Common myeloid progenitor, CD34-positive (primary cell): ENCODE data around the gene GRID2.

Source experiments
- CTCF ChIA-PET: fragments of 350-600 bp; sonication (Branson Sonifier 250); formaldehyde crosslinking; loops from one replicate; lab custom pipeline; 2021; ENCODE audit warnings: antibody characterized with exemption; lab: Charles Lee
- POLR2A ChIA-PET: fragments of 350-600 bp; sonication (Branson Sonifier 250); formaldehyde crosslinking; loops from one replicate; lab custom pipeline; 2021; ENCODE audit warnings: antibody characterized with exemption; lab: Charles Lee
- DNase-seq, 3 donors: peaks; one replicate each; pipeline versions ENCODE4 v3.0.0 to v3.0.0-alpha.2; 2013
- H3K27ac ChIP-seq, 2 experiments: 1 replicate in 1 of 2; 2 replicates in 1 of 2; pipeline ENCODE4 v1.7.0; 2013; ENCODE audit warnings: inconsistent platforms in 2 of 2, low read length in 2 of 2, mild to moderate bottlenecking in 2 of 2, low read depth in 1 of 2, moderate library complexity in 1 of 2; ENCODE audit not compliant: severe bottlenecking in 2 of 2, insufficient read depth in 1 of 2, poor library complexity in 1 of 2
- H3K27me3 ChIP-seq, 5 experiments: replicated peaks in 2 of 5; 1 replicate in 3 of 5; 2 replicates in 2 of 5; pipeline versions ENCODE4 v1.6.1 to v1.7.0; 2013; ENCODE audit warnings: low read length in 4 of 5, mild to moderate bottlenecking in 2 of 5, moderate library complexity in 2 of 5, inconsistent platforms in 1 of 5; ENCODE audit not compliant: insufficient read depth in 5 of 5, control insufficient read depth in 4 of 5
- H3K36me3 ChIP-seq, 4 experiments: 1 replicate in 2 of 4; 2 replicates in 2 of 4; pipeline versions ENCODE4 v1.6.1 to v1.7.0; 2013; ENCODE audit warnings: low read length in 3 of 4, control low read depth in 1 of 4, mild to moderate bottlenecking in 1 of 4; ENCODE audit not compliant: control insufficient read depth in 4 of 4, insufficient read depth in 4 of 4
- H3K4me1 ChIP-seq, 4 experiments: 1 replicate in 3 of 4; 2 replicates in 1 of 4; pipeline versions ENCODE4 v1.6.1 to v1.7.1; 2013; ENCODE audit warnings: low read length in 3 of 4, mild to moderate bottlenecking in 3 of 4, control low read depth in 1 of 4, inconsistent platforms in 1 of 4, moderate library complexity in 1 of 4; ENCODE audit not compliant: control insufficient read depth in 4 of 4, insufficient read depth in 4 of 4; ENCODE audit errors: control extremely low read depth in 1 of 4
- H3K4me3 ChIP-seq, 7 experiments: 1 replicate in 4 of 7; 2 replicates in 3 of 7; pipeline versions ENCODE4 v1.5.1 to v1.7.0; 2013; ENCODE audit warnings: mild to moderate bottlenecking in 7 of 7, low read length in 6 of 7, moderate library complexity in 6 of 7, inconsistent platforms in 2 of 7, low read depth in 2 of 7, control low read depth in 1 of 7; ENCODE audit not compliant: insufficient read depth in 4 of 7, control insufficient read depth in 1 of 7; ENCODE audit errors: extremely low read depth in 1 of 7
- H3K9me3 ChIP-seq, 5 experiments: 1 replicate in 4 of 5; 2 replicates in 1 of 5; pipeline versions ENCODE4 v1.6.1 to v1.7.1; 2013; ENCODE audit warnings: low read length in 4 of 5, mild to moderate bottlenecking in 2 of 5, inconsistent platforms in 1 of 5, low read depth in 1 of 5, moderate library complexity in 1 of 5; ENCODE audit not compliant: control insufficient read depth in 4 of 5, insufficient read depth in 2 of 5; ENCODE audit errors: control extremely low read depth in 1 of 5
- WGBS: methylation state at CpG from one replicate; pipeline ENCODE4 v1.1.5; 2013; ENCODE audit not compliant: insufficient coverage; 5-methylcytosine and 5-hydroxymethylcytosine counted together

Gene GRID2

DNA sequence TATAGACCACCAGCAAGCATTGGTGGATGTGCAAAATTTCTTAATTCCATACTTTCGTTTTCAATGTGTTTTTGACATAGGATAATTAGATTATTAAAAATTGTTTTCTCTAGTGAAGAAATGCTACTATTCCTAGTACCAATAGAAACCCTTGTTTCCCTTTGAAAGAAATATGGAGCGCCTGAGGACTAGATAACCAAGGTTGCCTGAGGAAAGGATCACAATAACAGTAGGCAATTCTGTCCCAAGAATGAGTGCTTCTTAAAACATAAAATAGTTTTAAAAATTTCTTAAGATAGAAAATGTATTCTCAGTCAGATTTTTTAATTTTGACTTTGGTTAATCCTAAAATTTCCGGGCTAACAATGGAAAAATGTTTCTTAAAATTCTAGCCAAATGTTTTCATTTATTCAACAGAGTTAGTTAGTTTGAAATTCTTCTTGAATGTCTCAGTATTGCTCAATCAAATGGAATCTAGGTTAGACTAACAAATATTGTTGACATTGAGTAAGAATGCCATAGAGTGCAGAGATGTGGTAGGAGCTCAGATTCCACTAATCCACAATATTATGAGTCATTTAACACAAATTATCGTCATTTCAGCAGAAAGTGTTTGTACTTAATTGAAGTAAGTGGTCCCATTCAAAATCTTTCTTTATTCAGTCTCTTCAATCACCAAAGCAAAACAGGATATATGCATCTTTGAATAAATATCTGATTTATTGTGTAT lies 666.0 kb downstream of the GRID2 start:
- CTCF ChIA-PET = no interaction called here
- no peak overlapping the region for H3K27ac ChIP-seq
- no peaks in the 10 kb centered on the region for H3K4me1 ChIP-seq
- no peaks in the 10 kb centered on the region for H3K9me3 ChIP-seq
- DNase-seq = no peak
- POLR2A ChIA-PET = no interaction called here
- H3K27me3 ChIP-seq = no peaks in the 10 kb centered on the region
- no peaks in the 10 kb centered on the region for H3K36me3 ChIP-seq
- WGBS = no CpG with 5 or more reads among the region's 4 CpGs
- H3K4me3 ChIP-seq = no peak overlapping the region

DNA sequence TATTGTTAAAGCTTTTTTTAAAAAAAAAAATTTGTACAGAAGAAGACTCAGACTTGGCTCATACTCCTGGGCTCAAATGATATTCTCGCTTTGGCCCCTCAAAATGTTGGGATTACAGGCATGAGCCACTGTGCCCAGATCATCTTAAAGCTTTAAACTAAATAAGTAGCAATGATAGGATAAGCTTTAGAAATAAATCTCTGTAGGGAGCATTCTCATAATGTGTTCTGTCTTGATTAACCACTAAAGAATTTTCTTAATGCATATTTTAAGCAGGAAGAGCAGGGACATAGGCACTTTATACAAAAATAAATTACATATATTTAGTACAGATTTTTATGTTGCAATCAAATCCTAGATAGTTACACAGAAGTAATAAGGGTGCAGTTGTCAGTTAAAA lies 667.2 kb downstream of the GRID2 start:
- no peak for DNase-seq
- no peaks in the 10 kb centered on the region for H3K27me3 ChIP-seq
- H3K9me3 ChIP-seq = no peaks in the 10 kb centered on the region
- H3K4me3 ChIP-seq = no peak overlapping the region
- H3K36me3 ChIP-seq = no peaks in the 10 kb centered on the region
- ChIA-PET POLR2A (interaction anchor here (0.7 kb wide), 1 partner anchor 13 kb away, joined by 4 read pairs; no protein-coding TSS in a partner anchor), CTCF (interaction anchor here (0.7 to 0.9 kb wide), 2 partner anchors 24 to 578 kb away, joined by 4 read pairs; no protein-coding TSS in a partner anchor)
- WGBS = 100% methylated on average over 1 of the region's 1 CpG
- no peak overlapping the region for H3K27ac ChIP-seq
- no peaks in the 10 kb centered on the region for H3K4me1 ChIP-seq

DNA sequence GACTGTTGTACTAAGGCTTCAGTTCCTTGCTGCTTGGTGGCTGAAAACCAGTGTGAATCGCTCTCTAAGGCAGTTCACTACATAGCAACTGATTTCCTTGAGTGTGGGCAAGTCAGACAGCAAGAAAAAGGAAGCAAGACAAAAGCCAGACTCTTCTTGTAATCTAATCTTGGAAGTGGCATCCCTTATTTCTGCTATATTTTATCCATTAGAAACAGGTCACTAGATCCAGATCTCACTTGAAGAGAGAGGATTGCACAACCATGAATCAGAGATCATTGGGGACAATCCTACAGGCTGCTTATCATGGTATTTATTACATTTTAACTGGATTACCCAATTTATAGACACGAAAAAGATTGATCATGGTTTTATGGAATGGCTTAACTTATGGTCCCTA lies 684.5 kb downstream of the GRID2 start:
- Histone ChIP-seq H3K27ac (no peak overlapping the region), H3K4me3 (no peak overlapping the region), H3K36me3 (no peaks in the 10 kb centered on the region), H3K4me1 (no peaks in the 10 kb centered on the region), H3K27me3 (no peaks in the 10 kb centered on the region), H3K9me3 (peaks cover 0 to 1% (median 0%) of the 10 kb centered on the region in 5 experiments)
- ChIA-PET CTCF (no interaction called here), POLR2A (no interaction called here)
- no peak for DNase-seq
- 75% methylated on average over 1 of the region's 2 CpGs for WGBS

DNA sequence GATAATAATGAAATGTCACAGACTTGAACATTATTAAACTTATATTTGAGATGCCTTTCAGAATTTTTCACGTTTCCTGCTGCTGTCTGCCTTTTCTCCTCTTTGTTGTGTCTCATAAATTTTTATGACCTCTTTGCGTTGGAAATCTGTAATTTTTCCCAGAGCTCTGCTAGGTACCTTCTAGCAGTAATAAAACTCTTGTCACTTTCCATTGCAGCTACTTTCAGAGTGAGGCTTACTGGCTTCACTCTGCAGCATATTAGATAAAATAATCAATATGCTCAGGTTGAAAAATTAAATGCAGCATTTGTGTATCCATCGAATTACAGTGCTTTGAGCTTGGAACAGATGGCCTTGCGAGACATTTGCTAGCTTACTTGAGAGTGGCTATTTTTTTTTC lies 689.0 kb downstream of the GRID2 start:
- H3K27ac ChIP-seq = no peak overlapping the region
- no peaks in the 10 kb centered on the region for H3K27me3 ChIP-seq
- H3K36me3 ChIP-seq = no peaks in the 10 kb centered on the region
- no peaks in the 10 kb centered on the region for H3K9me3 ChIP-seq
- WGBS = 85% methylated on average over 2 of the region's 4 CpGs
- POLR2A ChIA-PET = no interaction called here
- no peak for DNase-seq
- H3K4me1 ChIP-seq = no peaks in the 10 kb centered on the region
- H3K4me3 ChIP-seq = no peak overlapping the region
- CTCF ChIA-PET = no interaction called here

DNA sequence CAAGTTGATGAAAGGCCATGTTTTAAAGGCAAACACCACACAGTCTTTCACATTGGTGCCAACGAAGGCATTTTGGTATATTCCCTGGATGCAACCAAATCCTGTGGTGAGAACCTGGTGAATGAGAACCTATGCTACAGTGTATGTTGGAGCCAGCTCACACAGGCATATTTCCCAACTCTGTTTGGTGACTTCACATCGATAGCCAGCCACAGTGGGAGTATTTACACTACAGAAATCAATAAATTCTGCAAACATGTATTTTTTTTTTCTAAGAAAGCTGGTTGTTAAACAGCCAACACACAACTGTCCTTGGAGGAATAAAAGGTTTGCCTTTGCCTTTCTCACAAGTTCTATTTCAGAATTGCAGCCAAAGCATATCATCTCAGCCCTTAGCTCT lies 691.0 kb downstream of the GRID2 start:
- Histone ChIP-seq H3K4me1 (no peaks in the 10 kb centered on the region), H3K4me3 (no peak overlapping the region), H3K27me3 (no peaks in the 10 kb centered on the region), H3K9me3 (no peaks in the 10 kb centered on the region), H3K36me3 (no peaks in the 10 kb centered on the region), H3K27ac (no peak overlapping the region)
- CTCF ChIA-PET = interaction anchor here (1.2 kb wide), 1 partner anchor 24 kb away, joined by 4 read pairs; no protein-coding TSS in a partner anchor
- DNase-seq = no peak
- POLR2A ChIA-PET = no interaction called here
- 100% methylated on average over 1 of the region's 2 CpGs for WGBS

DNA sequence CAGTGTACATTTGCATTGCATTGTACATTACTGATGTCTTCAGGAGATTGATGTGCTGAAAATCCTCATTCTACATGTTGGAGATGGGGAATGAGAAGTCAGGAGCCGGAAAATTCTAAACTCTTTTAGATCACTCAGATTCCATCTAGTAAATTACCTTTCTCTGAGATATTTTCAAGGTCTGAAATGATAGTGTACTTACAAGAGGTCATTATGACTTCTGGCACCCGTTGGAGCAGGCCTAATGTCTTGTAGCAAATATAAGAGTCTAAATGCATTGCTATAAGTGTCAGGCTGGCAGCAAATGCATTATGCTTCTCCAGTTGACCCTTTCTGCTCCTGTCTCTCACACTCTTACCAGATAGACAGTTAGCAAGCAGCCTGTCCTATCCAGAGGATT lies 692.8 kb downstream of the GRID2 start:
- ChIA-PET POLR2A (no interaction called here), CTCF (no interaction called here)
- Histone ChIP-seq H3K36me3 (no peaks in the 10 kb centered on the region), H3K27ac (no peak overlapping the region), H3K4me3 (no peak overlapping the region), H3K9me3 (no peaks in the 10 kb centered on the region), H3K27me3 (no peaks in the 10 kb centered on the region), H3K4me1 (no peaks in the 10 kb centered on the region)
- DNase-seq = no peak
- 100% methylated on average over 1 of the region's 2 CpGs for WGBS

DNA sequence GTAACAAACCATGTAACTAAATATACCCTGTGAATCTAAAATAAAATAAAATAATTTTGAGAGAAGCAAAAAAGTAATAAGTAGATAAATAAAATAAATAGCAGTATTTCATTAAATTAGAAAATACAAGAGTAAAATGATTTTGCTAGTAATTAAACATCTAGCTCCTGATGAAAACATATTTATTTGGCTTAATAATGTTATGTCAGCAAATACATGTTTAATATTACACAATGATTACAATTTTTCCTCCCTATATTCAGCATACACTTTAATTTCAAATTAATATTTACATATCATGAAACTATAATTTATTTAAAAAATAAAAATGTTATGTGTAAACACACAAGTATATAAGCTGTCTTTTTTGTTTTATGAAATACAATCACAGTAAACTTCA lies 697.1 kb downstream of the GRID2 start:
- CTCF ChIA-PET = no interaction called here
- no peak overlapping the region for H3K4me3 ChIP-seq
- no peaks in the 10 kb centered on the region for H3K27me3 ChIP-seq
- no peaks in the 10 kb centered on the region for H3K9me3 ChIP-seq
- no peak for DNase-seq
- POLR2A ChIA-PET = no interaction called here
- no peak overlapping the region for H3K27ac ChIP-seq
- no peaks in the 10 kb centered on the region for H3K4me1 ChIP-seq
- H3K36me3 ChIP-seq = no peaks in the 10 kb centered on the region
